GM21423 (cell line): ENCODE data around the gene ARNT2.
"Not testable (repeated sequence)": the region's sequence is repeated elsewhere in the genome, so short reads cannot be mapped to it uniquely, and the experiment has no call there.

ENCODE experiments used
- ATAC-seq: cut with Tn5 transposase; IDR thresholded peaks from one replicate; pipeline ENCODE4 v1.9.1; 2021; ENCODE audit warnings: mild to moderate bottlenecking, moderate library complexity; ENCODE audit not compliant: unreplicated experiment

Gene ARNT2

DNA sequence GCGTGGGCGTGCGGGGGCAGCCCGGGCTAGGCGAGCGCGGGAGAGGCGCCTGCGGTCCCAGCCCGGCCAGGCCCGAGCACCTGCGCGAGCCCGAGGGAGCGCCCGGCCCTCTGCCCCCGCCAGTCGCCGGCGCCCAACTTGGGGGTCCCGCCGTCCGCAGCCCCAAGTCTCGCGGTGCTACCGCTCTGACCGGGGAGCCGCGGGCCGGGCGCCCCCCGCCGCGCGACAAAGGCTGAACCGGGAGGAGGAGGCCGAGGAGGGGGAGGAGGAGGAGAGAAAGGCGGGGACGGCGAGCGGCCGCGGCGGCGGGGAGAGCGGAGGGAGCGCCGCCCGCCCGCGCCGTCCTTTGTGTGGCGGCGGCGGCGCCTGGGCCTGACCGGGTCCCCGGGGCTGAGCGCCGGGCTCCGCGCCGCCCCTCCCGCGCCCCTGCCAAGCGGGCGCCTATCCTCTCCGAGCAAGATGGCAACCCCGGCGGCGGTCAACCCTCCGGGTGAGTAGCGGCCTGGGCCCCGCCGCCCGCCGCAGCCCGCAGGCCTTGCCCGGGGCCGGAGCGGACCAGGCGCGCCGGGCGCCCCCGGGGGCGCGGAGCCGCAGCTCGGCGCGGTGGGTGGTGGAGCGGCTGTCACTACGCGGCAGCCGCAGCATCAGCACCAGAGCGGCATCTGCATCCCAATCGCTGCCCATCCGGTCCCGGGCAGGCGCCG is at the start of gene ARNT2:
Gene ARNT2 (plus strand): TSS at position 326 of the 704 bp plus-strand sequence. CDS start 134 bp downstream, at position 460.
- no peak for ATAC-seq

DNA sequence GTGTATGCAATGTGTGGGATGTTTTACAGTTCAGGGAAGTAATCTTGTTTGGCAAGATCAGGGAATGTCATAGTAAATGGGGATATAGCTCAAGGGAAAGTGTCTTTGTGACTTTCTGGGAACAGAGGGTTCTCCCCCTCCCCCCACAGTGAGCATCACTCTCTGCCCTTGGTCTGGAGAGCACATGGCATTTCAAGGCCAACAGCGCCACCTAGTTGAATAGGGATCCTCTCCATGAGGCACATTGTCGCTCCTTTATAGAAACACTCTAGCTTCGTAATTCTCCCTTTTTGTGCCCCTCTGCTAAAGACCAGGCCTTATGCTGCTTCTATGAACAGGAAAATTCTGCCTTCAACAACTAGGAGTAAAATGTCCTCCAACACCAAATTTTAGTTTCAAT is 37.1 kb upstream of the ARNT2 start:
- ATAC-seq = no peak

DNA sequence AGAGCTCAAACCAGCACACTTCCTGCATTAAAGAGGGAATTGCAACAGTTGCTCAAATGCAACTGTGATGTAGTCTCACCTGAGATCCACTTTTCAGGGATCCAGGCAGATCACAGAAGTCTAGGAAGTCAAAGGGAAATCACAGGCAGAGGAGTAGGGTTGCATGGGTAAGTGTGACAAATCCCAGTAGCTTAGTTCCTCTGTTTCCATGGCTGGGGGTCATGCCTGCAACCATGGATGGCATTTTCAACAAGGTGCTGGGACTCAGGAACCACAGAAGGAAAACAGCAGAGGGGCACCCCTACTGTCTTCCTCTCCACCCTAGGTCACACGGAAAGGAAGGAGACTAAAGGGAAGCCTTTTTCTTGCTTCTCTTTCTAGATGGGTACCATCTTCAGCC is 36.5 kb upstream of the ARNT2 start:
- no peak for ATAC-seq

- no peak for ATAC-seq
Measured at GRCh38 chr15:80371924-80372323, 32.3 kb upstream of the ARNT2 start.

DNA sequence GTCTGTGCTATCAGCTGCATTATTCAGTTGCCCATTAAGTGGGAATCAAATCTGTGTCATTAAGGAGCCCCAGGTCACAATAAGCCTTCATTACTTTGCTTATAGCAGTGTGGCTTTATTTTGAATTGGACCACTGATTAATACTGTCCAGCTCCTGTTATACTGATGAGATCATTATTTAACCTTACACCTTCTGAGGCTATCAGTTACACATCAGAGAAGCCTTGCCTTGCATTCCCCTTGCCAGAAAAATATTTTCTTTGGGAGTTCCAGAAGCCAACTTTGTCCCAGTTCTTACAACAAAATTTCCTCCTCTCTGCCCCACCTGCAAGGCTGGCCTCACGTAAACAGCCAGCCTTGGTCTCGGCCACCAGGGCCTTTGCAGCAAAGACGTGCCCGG is 29.7 kb upstream of the ARNT2 start:
- ATAC-seq = no peak

- no peak for ATAC-seq
Measured at GRCh38 chr15:80375968-80376891, 28.0 kb upstream of the ARNT2 start.

DNA sequence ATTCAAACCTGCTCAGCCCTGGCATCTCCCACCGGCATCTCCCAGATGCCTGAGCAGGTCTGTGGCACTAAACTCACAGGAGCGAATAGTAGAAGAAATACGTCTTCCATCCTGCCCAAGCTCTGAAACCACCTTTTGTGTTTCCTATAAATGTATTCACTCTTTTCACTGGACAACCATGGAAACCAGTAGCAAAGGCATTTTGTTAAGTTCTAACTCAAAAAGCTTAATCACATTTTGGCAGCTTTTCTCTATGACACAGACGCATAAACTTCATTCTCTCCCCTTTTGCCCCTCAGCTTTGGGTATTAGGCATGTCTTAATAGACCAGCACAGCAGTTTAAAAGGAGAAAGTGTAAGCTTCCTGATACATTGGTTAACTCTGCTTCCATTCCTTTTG is 24.5 kb upstream of the ARNT2 start:
- no peak for ATAC-seq

GRCh38 chr15:80380154-80380553 is 24.0 kb upstream of the ARNT2 start:
- no peak for ATAC-seq

DNA sequence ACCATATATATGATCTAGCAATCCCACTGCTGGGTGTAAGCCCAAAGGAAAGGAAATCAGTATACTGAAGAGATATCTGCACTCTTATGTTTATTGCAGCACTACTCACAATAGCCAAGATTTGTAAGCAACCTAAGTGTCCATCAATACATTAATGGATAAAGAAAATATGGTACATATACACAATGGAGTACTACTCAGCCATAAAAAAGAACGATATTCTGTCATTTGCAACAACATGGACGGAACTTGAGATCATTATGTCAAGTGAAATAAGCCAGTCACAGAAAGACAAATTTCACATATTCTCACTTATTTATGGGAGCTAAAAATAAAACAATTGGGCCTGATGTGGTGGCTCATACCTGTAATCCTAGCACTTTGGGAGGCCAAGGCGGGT is 21.9 kb upstream of the ARNT2 start:
- no peak for ATAC-seq

DNA sequence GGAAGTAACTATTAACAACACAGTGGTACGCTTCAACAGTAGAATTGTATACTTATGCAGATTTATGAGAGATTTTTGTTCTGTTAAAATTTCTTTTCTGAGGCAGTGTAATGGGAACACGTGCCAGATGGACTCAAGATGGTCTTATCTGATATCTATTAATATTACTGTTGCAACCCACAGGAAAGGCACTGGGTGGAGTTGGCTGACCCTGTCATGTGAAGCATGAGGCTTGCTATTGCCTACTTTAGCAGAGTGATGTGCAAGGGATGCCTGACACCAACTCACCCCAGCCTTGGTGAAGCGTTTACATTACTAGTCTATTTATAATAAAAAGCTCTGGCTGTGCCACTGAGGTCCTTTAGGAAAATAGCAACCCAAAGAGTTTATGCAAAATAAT is 19.8 kb upstream of the ARNT2 start:
- ATAC-seq = no peak

GRCh38 chr15:80386151-80386550 is 18.0 kb upstream of the ARNT2 start:
- ATAC-seq = no peak

DNA sequence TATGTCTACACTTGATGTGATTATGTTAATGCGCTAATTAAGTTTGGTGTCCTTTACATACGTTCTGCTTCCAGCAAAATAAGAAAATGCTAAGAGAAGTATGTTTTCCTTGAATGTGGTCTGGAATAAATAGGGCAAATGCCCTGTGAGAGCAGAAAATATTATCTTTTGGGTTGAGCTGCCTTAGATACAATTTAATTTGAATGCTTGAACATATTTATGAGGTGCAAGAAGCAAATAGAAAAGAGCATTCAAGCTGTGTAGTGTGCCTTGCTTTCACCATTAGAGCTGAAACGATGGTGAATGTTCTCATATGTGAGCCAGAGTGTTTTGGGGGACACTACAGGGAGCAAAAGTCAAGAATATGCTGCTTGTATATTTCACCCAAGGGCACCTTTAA is 15.9 kb upstream of the ARNT2 start:
- ATAC-seq = no peak

- ATAC-seq = no peak
Measured at GRCh38 chr15:80389370-80389769, 14.8 kb upstream of the ARNT2 start.

- not testable (repeated sequence) for ATAC-seq
Measured at GRCh38 chr15:80390942-80391341, 13.2 kb upstream of the ARNT2 start.

DNA sequence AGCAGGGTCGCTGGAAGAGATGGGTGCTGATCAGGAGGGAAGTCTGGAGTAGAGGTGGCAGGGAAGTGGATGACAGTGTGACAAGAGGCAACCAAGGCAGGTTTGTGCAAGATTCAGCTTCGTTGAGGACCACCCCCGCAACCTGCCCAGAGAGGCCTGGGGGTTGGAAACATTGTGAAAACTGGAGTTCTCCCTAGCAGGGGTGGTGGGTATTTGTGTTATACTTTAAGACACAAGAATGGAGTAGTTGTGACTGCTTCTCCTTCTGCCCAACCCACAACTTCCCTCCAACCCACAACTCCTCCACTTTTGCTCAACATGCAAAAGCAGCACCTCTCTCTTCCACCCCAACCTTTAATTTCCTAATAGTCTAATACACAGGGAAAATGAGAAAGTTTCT is 8.6 kb upstream of the ARNT2 start:
- ATAC-seq = no peak

- ATAC-seq = no peak
Measured at GRCh38 chr15:80396096-80396495, 8.1 kb upstream of the ARNT2 start.

DNA sequence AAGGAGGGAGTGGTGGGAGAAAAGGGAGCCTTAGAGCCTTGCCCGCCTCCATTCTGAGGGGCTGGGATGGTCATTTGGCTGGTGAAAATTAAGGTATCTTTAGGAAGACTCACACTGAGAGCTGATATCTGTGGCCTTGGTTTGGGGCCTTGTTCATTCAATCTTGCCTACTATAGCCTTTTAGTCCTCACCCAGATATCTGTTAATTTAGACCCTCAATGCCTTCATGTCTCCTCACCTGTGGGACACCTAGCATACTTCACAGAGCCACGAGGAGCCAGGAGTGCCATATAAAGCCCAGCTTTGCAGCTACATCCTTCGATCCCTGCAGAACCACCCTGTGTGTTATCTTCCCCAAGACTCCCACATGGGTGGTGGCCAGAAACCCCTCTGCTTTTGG is 4.7 kb upstream of the ARNT2 start:
- ATAC-seq = no peak

DNA sequence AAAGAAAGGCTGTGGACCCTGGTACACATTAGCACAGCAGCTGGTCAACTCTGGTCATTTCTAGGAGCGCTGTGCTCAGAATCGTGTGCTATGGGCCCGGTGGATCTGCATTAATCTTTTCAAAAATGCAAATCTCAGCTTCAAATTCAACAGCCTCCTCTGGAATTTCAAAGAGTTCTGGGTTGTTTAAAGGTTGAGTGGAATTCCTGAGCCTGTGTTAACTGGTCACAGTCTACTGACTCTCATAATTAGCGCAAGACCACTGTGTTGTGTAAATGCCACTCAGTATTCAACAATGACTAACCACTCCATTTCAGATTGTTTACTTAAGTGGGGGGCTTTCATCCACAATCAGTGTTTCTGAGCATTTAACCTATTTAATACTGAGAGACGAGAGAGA is 2.7 kb upstream of the ARNT2 start:
- no peak for ATAC-seq

- ATAC-seq = no peak
Measured at GRCh38 chr15:80402339-80402738, 1.8 kb upstream of the ARNT2 start.

DNA sequence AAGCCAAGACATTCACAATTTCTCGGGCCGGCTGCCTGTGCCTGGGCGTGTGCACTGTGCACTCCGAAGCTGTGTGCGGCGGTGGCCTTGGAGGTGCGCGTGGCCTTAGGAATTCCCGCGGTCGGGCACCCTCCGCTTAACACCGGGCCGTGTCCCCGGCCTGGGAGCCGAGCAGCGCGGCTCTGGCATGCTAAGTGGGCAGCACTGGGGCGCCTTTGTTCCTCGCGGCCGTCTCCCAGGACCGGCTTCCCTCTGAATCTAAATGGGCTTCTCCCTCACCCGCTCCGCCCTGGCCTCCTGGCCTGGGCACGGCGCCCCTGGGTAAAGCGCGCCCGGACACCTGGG is 498 bp upstream of the ARNT2 start:
- no peak for ATAC-seq

DNA sequence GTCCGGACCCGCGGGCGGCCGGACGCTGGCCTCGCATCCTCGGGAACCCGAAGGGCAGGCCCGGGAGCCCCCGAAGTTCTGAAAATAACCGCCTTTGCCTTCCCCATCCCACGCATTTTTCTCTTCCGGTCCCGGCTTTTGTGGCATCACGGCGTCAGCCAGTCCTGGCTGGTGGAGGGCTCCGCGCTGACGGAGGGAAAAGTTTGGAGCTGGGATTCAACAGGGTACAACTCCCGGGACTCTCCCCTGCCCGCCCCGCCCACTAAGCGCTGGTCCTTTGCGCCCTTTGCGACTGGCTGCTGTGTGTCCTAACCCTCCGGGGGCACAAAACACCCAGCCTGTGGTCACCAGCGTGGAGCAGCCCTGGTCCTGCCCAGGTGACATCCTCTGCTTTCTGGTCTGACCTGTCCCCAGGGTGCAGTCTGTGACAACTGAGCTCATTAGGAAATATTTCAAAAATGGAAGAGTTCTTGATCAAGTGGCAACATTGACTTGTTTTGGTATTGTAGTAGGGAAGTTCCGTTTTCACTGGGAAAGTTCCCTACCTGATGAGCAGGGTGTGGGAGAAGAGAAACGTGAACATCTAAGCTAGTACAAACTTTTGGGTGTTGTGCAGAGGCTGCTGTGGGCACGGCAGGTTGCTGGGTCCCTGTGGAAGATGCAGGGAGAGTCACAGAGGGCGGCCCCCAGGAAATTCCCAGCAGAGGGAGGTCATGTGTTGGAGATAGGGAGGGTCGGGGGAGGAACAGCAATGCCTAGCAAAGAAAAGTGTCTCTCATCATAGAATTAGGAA is 775 bp downstream of the ARNT2 start:
- no peak for ATAC-seq

GRCh38 chr15:80405554-80405850 is 1.3 kb downstream of the ARNT2 start:
- no peak for ATAC-seq
